ENCODE measurements around the gene TOR1AIP1. TPM values are rescaled to one million over a fixed set of nuclear protein-coding genes. Genes with fewer than 3 reads are reported as not detected.
A peak's percentile ranks its signal among the peaks of the same experiment; 100 is the strongest.

Gene TOR1AIP1
- total RNA-seq, 2 donors from 2014 or later, result 18.1 to 26.2 TPM

DNA sequence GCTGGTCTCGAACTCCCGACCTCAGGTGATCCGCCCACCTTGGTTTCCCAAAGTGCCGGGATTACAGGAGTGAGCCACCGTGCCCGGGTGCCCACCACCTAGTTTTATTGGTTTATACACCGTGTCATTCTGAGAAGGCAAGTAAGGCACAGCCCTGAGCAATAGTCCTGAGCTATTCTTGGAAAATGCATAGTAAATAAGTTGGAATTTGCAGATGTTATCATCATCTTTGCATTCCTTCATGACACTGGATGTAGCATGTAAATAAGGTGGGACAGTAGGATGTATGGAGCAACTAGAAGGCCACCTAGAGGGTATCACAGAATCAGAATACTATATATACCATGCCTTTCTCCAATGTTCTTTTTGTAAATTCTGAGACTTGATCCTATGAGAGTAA lies 15.5 kb upstream of the TOR1AIP1 start:
- H3K9me3 ChIP-seq (ENCODE audit: control insufficient read depth, low read length), result no peaks in the 10 kb centered on the region
- Mint-ChIP-seq H3K4me3 (no peak overlapping the region), H3K9me3 (no peaks in the 10 kb centered on the region), H3K36me3 (ENCODE audit: low read depth) (peaks cover 66% of the 10 kb centered on the region), H3K4me1 (peaks cover 3% of the 10 kb centered on the region), H3K27me3 (ENCODE audit: insufficient read depth) (no peaks in the 10 kb centered on the region), H3K27ac (no peak overlapping the region)
- H3K4me1 ChIP-seq (ENCODE audit: control insufficient read depth, insufficient read depth, low read length), result no peaks in the 10 kb centered on the region
- WGBS, 2 experiments (ENCODE audit: insufficient coverage in 1 of 2, insufficient read length in 1 of 2), result 95 to 96% methylated on average over 7 of the region's 7 CpGs
- peaks cover 87% of the 10 kb centered on the region for H3K36me3 ChIP-seq (ENCODE audit: control insufficient read depth, insufficient read depth, low read length)
- no peak for DNase-seq
- H3K9ac ChIP-seq (ENCODE audit: extremely low read depth, low read length, poor library complexity, severe bottlenecking), result no peak overlapping the region
- H3K27me3 ChIP-seq (ENCODE audit: control insufficient read depth, insufficient read depth, low read length, poor library complexity, severe bottlenecking), result no peaks in the 10 kb centered on the region
- no peak overlapping the region for H3K27ac ChIP-seq (ENCODE audit: low read depth, low read length)
- H3K4me3 ChIP-seq (ENCODE audit: low read length), result no peak overlapping the region
- TF ChIP-seq, protein P1, sequence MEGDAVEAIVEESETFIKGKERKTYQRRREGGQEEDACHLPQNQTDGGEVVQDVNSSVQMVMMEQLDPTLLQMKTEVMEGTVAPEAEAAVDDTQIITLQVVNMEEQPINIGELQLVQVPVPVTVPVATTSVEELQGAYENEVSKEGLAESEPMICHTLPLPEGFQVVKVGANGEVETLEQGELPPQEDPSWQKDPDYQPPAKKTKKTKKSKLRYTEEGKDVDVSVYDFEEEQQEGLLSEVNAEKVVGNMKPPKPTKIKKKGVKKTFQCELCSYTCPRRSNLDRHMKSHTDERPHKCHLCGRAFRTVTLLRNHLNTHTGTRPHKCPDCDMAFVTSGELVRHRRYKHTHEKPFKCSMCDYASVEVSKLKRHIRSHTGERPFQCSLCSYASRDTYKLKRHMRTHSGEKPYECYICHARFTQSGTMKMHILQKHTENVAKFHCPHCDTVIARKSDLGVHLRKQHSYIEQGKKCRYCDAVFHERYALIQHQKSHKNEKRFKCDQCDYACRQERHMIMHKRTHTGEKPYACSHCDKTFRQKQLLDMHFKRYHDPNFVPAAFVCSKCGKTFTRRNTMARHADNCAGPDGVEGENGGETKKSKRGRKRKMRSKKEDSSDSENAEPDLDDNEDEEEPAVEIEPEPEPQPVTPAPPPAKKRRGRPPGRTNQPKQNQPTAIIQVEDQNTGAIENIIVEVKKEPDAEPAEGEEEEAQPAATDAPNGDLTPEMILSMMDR (conservative IDR thresholded peaks at IDR 0.05), result no peak

- Histone ChIP-seq H3K27ac (ENCODE audit: low read depth, low read length) (no peak overlapping the region), H3K9me3 (ENCODE audit: control insufficient read depth, low read length) (no peaks in the 10 kb centered on the region), H3K4me3 (ENCODE audit: low read length) (no peak overlapping the region), H3K36me3 (ENCODE audit: control insufficient read depth, insufficient read depth, low read length) (peaks cover 87% of the 10 kb centered on the region), H3K27me3 (ENCODE audit: control insufficient read depth, insufficient read depth, low read length, poor library complexity, severe bottlenecking) (no peaks in the 10 kb centered on the region), H3K9ac (ENCODE audit: extremely low read depth, low read length, poor library complexity, severe bottlenecking) (no peak overlapping the region), H3K4me1 (ENCODE audit: control insufficient read depth, insufficient read depth, low read length) (no peaks in the 10 kb centered on the region)
- TF ChIP-seq, protein P1 (conservative IDR thresholded peaks at IDR 0.05), result peak; percentile 84
- Mint-ChIP-seq H3K4me1 (peaks cover 4% of the 10 kb centered on the region), H3K36me3 (ENCODE audit: low read depth) (peaks cover 59% of the 10 kb centered on the region), H3K27ac (peak overlapping the region; percentile 74), H3K9me3 (no peaks in the 10 kb centered on the region), H3K27me3 (ENCODE audit: insufficient read depth) (no peaks in the 10 kb centered on the region), H3K4me3 (no peak overlapping the region)
- 87% methylated on average over 1 of the region's 1 CpG; no CpG with 5 or more reads in 1 of the 2 experiments for WGBS, 2 experiments (ENCODE audit: insufficient coverage in 1 of 2, insufficient read length in 1 of 2)
- DNase-seq, result peak; percentile 89
Observed at GRCh38 chr1:179867493-179868330, 14.4 kb upstream of the TOR1AIP1 start.

- no peaks in the 10 kb centered on the region for H3K4me1 ChIP-seq (ENCODE audit: control insufficient read depth, insufficient read depth, low read length)
- H3K27ac ChIP-seq (ENCODE audit: low read depth, low read length), result no peak overlapping the region
- H3K4me3 Mint-ChIP-seq, result no peak overlapping the region
- no peaks in the 10 kb centered on the region for H3K27me3 Mint-ChIP-seq (ENCODE audit: insufficient read depth)
- H3K9ac ChIP-seq (ENCODE audit: extremely low read depth, low read length, poor library complexity, severe bottlenecking), result no peak overlapping the region
- H3K36me3 ChIP-seq (ENCODE audit: control insufficient read depth, insufficient read depth, low read length), result peaks cover 88% of the 10 kb centered on the region
- WGBS, 2 experiments (ENCODE audit: insufficient coverage in 1 of 2, insufficient read length in 1 of 2), result 94% methylated on average over 1 of the region's 1 CpG; no CpG with 5 or more reads in 1 of the 2 experiments
- H3K4me1 Mint-ChIP-seq, result peaks cover 11% of the 10 kb centered on the region
- TF ChIP-seq, protein P1 (conservative IDR thresholded peaks at IDR 0.05), result no peak
- H3K4me3 ChIP-seq (ENCODE audit: low read length), result no peak overlapping the region
- no peaks in the 10 kb centered on the region for H3K9me3 ChIP-seq (ENCODE audit: control insufficient read depth, low read length)
- H3K27me3 ChIP-seq (ENCODE audit: control insufficient read depth, insufficient read depth, low read length, poor library complexity, severe bottlenecking), result no peaks in the 10 kb centered on the region
- H3K27ac Mint-ChIP-seq, result no peak overlapping the region
- DNase-seq, result no peak
- H3K9me3 Mint-ChIP-seq, result no peaks in the 10 kb centered on the region
- peaks cover 56% of the 10 kb centered on the region for H3K36me3 Mint-ChIP-seq (ENCODE audit: low read depth)
Observed at GRCh38 chr1:179870870-179871269, 11.2 kb upstream of the TOR1AIP1 start.

Measured in endodermal cell (in vitro differentiated cells).